ENCODE data around the gene CLTRN.

CLTRN gene

DNA sequence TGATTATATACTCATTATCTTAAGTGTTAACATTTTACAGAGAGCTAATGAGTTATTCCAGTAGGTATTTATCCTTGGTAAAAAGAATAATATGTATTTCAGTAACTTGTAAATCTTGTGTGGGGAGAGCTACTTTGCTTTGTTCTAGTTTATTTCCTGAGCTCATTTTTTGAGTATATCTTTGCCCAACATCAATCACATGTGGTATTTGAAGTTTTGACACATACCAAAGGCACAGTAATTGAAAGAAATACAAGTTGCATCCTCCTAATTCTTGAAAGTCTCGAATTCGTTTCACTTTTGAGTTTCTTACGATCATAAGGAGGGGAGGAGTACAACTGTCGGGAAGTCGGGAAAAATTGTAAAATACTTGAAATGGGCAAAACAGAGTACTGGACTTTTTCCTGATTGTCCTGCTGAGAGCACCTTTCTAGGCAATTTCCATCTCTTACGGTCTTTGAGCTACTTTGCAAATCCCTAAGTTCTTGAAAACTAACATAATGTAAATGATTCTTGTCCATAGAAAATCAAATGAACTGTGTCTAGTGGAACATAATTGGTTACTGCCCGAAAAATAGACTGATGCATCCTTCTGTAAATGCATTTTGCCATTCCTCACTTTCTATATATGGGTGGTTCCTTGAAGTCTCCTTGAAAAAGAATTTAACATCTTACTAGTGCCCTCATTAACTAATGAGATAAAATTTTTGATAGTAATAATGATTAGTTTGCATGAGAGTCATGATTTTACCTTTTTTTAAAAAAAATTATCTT lies 20.6 kb downstream of the CLTRN start:
- Histone ChIP-seq H3K79me2 (ENCODE audit: control insufficient read depth, low read length) (no peaks in the 10 kb centered on the region), H3K4me1 (ENCODE audit: control insufficient read depth, low read length) (no peaks in the 10 kb centered on the region), H3K9me3 (ENCODE audit: control insufficient read depth, insufficient read depth, low read length) (no peaks in the 10 kb centered on the region), H3K36me3 (ENCODE audit: control insufficient read depth, low read length) (no peaks in the 10 kb centered on the region), H3F3A (ENCODE audit: control insufficient read depth, insufficient read depth) (no peaks in the 10 kb centered on the region), H3K4me2 (ENCODE audit: low read length) (no peak overlapping the region), H3K27ac (ENCODE audit: low read depth, low read length) (no peak overlapping the region), H3K9me2 (replicated peaks; ENCODE audit: control insufficient read depth, low read length) (no peaks in the 10 kb centered on the region), H3K4me3 (ENCODE audit: low read length) (no peak overlapping the region), H4K20me1 (ENCODE audit: control insufficient read depth, insufficient read depth, low read depth, low read length) (no peaks in the 10 kb centered on the region), H3K27me3 (ENCODE audit: control insufficient read depth, low read length) (no peaks in the 10 kb centered on the region)
- TF ChIP-seq EZH2phosphoT487 (IDR thresholded peaks at IDR 0.05; ENCODE audit: borderline replicate concordance, low read length) (no peak), CTCF (IDR thresholded peaks at IDR 0.05; ENCODE audit: low read depth, low read length, poor library complexity, severe bottlenecking) (no peak)

DNA sequence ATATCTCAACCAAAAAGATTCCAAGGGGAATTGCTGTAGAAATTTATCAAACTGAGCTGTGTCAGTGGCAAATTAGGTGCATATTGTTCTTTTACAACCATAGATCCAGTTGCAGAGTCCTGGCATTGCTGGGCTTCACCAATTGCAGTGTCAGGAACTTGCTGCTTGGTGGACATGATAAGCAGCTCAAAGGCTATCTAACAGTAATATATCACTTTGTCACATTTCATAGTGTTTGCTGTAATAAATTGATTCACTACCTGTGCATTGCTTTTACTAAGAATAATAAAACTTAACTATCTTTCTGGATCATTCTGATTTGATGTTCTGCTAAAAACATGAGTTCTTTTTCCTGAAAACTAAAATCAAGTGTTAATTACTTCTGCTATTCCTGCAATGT lies 33.0 kb downstream of the CLTRN start:
- Histone ChIP-seq H3K27me3 (ENCODE audit: control insufficient read depth, low read length) (no peaks in the 10 kb centered on the region), H3K79me2 (ENCODE audit: control insufficient read depth, low read length) (no peaks in the 10 kb centered on the region), H3K27ac (ENCODE audit: low read depth, low read length) (no peak overlapping the region), H3K9me3 (ENCODE audit: control insufficient read depth, insufficient read depth, low read length) (no peaks in the 10 kb centered on the region), H3K9me2 (replicated peaks; ENCODE audit: control insufficient read depth, low read length) (no peaks in the 10 kb centered on the region), H4K20me1 (ENCODE audit: control insufficient read depth, insufficient read depth, low read depth, low read length) (no peaks in the 10 kb centered on the region), H3K4me1 (ENCODE audit: control insufficient read depth, low read length) (no peaks in the 10 kb centered on the region), H3K4me3 (ENCODE audit: low read length) (no peak overlapping the region), H3K4me2 (ENCODE audit: low read length) (no peak overlapping the region), H3K36me3 (ENCODE audit: control insufficient read depth, low read length) (no peaks in the 10 kb centered on the region), H3F3A (ENCODE audit: control insufficient read depth, insufficient read depth) (no peaks in the 10 kb centered on the region)
- TF ChIP-seq EZH2phosphoT487 (IDR thresholded peaks at IDR 0.05; ENCODE audit: borderline replicate concordance, low read length): no peak
- TF ChIP-seq CTCF (IDR thresholded peaks at IDR 0.05; ENCODE audit: low read depth, low read length, poor library complexity, severe bottlenecking): no peak

- H3K4me2 ChIP-seq (ENCODE audit: low read length): no peak overlapping the region
- no peaks in the 10 kb centered on the region for H3K9me2 ChIP-seq (replicated peaks; ENCODE audit: control insufficient read depth, low read length)
- H3K79me2 ChIP-seq (ENCODE audit: control insufficient read depth, low read length): no peaks in the 10 kb centered on the region
- H3F3A ChIP-seq (ENCODE audit: control insufficient read depth, insufficient read depth): no peaks in the 10 kb centered on the region
- H3K9me3 ChIP-seq (ENCODE audit: control insufficient read depth, insufficient read depth, low read length): no peaks in the 10 kb centered on the region
- H3K4me1 ChIP-seq (ENCODE audit: control insufficient read depth, low read length): no peaks in the 10 kb centered on the region
- H3K27ac ChIP-seq (ENCODE audit: low read depth, low read length): no peak overlapping the region
- no peak overlapping the region for H3K4me3 ChIP-seq (ENCODE audit: low read length)
- TF ChIP-seq EZH2phosphoT487 (IDR thresholded peaks at IDR 0.05; ENCODE audit: borderline replicate concordance, low read length) (no peak), CTCF (IDR thresholded peaks at IDR 0.05; ENCODE audit: low read depth, low read length, poor library complexity, severe bottlenecking) (no peak)
- H3K36me3 ChIP-seq (ENCODE audit: control insufficient read depth, low read length): no peaks in the 10 kb centered on the region
- H4K20me1 ChIP-seq (ENCODE audit: control insufficient read depth, insufficient read depth, low read depth, low read length): no peaks in the 10 kb centered on the region
- H3K27me3 ChIP-seq (ENCODE audit: control insufficient read depth, low read length): no peaks in the 10 kb centered on the region
These were observed 41.6 kb downstream of the CLTRN start for GRCh38 chrX:15623054-15623453.
